T-helper 17 cell (primary cell): ENCODE data around the gene PRKCH. TPM values are rescaled to one million over a fixed set of nuclear protein-coding genes. Genes with fewer than 3 reads are reported as not detected.

Experiments
- ATAC-seq: fragments of 150-1000 bp; cut with Tn5 transposase; 2 replicates; pipeline ENCODE4 v1.10.0; 2021; ENCODE audit warnings: mild to moderate bottlenecking, moderate library complexity
- DNase-seq, 3 donors: peaks; one replicate each; pipeline versions ENCODE4 v3.0.0 to v3.0.0-alpha.2; 2020 to 2021
- H3K9me3 ChIP-seq: one replicate; pipeline ENCODE4 v1.7.0; 2013; ENCODE audit warnings: low read length, mild to moderate bottlenecking; ENCODE audit not compliant: control insufficient read depth, poor library complexity, severe bottlenecking
- H3K27ac Mint-ChIP-seq: one replicate; pipeline ENCODE4 v1.8.0; 2022; ENCODE audit warnings: mild to moderate bottlenecking, moderate library complexity, mixed read lengths
- H3K27me3 Mint-ChIP-seq: one replicate; pipeline ENCODE4 v1.8.0; 2022; ENCODE audit warnings: mixed read lengths
- H3K36me3 Mint-ChIP-seq: one replicate; pipeline ENCODE4 v1.8.0; 2022; ENCODE audit warnings: low read depth, mixed read lengths
- H3K4me1 Mint-ChIP-seq: one replicate; pipeline ENCODE4 v1.8.0; 2022; ENCODE audit warnings: mild to moderate bottlenecking, mixed read lengths
- H3K4me3 Mint-ChIP-seq: one replicate; pipeline ENCODE4 v1.8.0; 2022; ENCODE audit warnings: mild to moderate bottlenecking, moderate library complexity, mixed read lengths
- total RNA-seq, 4 donors: library from RNA in 2 of 4; stranded (reverse) in 2 of 4; gene quantifications; one replicate each; pipeline ENCODE4 v1.2.3 and lab custom pipeline; 2022 to 2026

Gene PRKCH
- total RNA-seq, 2 donors from 2014 or later = 328 to 342 TPM

- no peaks in the 10 kb centered on the region for H3K9me3 ChIP-seq
- Mint-ChIP-seq H3K27ac (no peak overlapping the region), H3K36me3 (no peaks in the 10 kb centered on the region), H3K27me3 (no peaks in the 10 kb centered on the region), H3K4me3 (peak overlapping the region; percentile 78), H3K4me1 (peaks cover 87% of the 10 kb centered on the region)
- ATAC-seq (peak; percentile 59), DNase-seq (peak in 1 of 3 donors; percentile 26)
These were observed 98.9 kb downstream of the PRKCH start for GRCh38 chr14:61420326-61420725.

DNA sequence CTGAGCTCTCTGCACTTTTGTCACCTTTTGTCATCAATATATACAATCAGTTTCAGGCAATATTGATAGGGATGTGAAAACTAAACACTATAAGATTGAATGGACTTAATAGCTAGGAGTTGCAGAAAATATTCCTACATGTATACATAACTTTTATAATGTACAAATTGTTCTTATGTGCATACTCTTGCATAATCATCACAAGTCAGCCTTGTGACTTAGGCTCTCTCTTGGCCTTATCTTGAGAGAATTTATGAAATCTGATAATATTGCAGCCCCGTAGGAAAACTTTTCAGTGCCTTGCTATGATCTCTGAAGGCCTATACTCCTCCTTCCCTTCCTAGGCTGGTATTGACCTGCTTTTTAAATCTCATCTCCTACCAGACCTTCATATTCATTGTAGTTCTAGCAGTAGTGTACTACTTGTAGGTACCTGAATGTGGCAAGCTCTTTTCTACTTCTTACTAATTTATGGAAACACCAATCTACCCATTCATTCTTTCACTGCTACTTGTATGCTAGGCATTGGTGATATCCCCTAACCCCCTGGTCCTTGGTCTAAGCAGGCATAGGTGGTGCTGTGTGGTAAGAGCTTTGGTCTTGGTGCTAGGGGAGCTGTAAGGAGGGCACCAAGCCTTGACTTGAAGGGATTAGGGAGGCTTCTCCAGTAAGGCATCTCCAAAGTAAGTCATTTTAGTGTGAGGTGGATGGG, 100.0 kb downstream of the PRKCH start:
- Mint-ChIP-seq H3K27me3 (no peaks in the 10 kb centered on the region), H3K36me3 (peaks cover 2% of the 10 kb centered on the region), H3K4me3 (peak overlapping the region; percentile 7), H3K4me1 (peaks cover 87% of the 10 kb centered on the region), H3K27ac (no peak overlapping the region)
- DNase-seq (no peak), ATAC-seq (no peak)
- H3K9me3 ChIP-seq = no peaks in the 10 kb centered on the region

DNA sequence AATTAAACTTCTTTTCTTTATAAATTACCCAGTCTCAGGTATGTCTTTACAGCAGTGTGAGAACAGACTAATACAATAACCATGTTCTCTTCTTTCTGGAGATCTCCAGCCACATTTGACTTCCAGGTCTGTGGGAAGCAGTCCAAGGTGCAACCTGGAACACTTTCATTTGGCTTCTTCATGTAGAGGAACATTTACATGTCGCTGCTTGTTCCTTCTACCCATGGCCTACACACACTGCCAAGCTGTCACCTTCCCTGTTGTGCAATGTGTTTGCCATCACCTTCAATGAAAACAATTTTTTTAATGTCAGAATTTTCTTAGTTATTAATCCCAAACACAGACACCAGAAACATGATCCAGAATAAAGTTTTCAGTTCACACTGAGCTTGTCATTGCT, 104.7 kb downstream of the PRKCH start:
- Mint-ChIP-seq H3K36me3 (peaks cover 2% of the 10 kb centered on the region), H3K27me3 (no peaks in the 10 kb centered on the region), H3K4me1 (peaks cover 73% of the 10 kb centered on the region), H3K27ac (peak overlapping the region; percentile 96), H3K4me3 (no peak overlapping the region)
- ATAC-seq (no peak), DNase-seq (no peak)
- H3K9me3 ChIP-seq = no peaks in the 10 kb centered on the region

DNA sequence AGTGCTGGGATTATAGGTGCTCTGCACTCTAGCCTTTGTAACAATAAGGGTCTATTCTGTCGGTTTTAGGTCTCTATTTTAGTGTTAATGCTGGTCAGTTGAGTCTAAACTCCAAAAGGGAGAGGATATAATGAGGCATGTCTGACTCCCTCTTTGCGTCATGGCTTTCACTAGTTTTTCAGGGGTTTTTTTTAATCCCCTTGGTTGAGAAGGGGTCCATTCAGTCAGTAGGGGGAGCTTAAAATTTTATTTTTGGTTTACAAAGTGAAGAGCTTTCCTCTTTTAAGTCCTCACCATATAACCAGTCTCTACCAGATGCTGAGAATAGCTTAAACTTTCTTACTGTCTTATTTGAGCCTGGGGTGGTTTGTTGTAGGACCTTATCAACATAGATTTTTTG, 106.9 kb downstream of the PRKCH start:
- peaks cover 5% of the 10 kb centered on the region for H3K36me3 Mint-ChIP-seq
- H3K27ac Mint-ChIP-seq = peak overlapping the region; percentile 96
- H3K4me3 Mint-ChIP-seq = peak overlapping the region; percentile 43
- peaks cover 72% of the 10 kb centered on the region for H3K4me1 Mint-ChIP-seq
- no peak for ATAC-seq
- no peak for DNase-seq
- no peaks in the 10 kb centered on the region for H3K27me3 Mint-ChIP-seq
- no peaks in the 10 kb centered on the region for H3K9me3 ChIP-seq

DNA sequence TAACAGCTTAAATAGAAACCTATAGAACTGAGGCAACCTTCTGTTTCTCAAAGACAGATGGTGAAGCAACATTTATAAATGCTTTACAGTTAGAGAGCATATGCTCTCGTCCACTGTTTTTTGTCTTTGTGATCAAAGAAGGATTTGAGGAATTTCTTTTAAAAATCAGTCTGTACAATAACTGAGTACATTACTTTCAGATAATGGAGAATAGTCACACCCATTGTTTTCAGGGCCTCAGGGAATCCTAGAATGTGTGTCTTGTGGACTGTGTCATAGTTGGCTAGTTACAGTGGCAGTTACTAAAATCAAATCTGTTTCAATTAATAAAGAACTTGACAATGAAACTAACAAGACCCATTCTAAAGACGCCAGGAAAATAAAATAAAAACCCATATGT, 107.9 kb downstream of the PRKCH start:
- peaks cover 7% of the 10 kb centered on the region for H3K36me3 Mint-ChIP-seq
- DNase-seq (no peak), ATAC-seq (no peak)
- H3K27ac Mint-ChIP-seq = peak overlapping the region; percentile 96
- no peak overlapping the region for H3K4me3 Mint-ChIP-seq
- no peaks in the 10 kb centered on the region for H3K27me3 Mint-ChIP-seq
- H3K4me1 Mint-ChIP-seq = peaks cover 68% of the 10 kb centered on the region
- H3K9me3 ChIP-seq = no peaks in the 10 kb centered on the region

- Mint-ChIP-seq H3K27me3 (no peaks in the 10 kb centered on the region), H3K4me3 (no peak overlapping the region), H3K36me3 (peaks cover 8% of the 10 kb centered on the region), H3K27ac (peak overlapping the region; percentile 96), H3K4me1 (peaks cover 68% of the 10 kb centered on the region)
- DNase-seq (no peak), ATAC-seq (no peak)
- no peaks in the 10 kb centered on the region for H3K9me3 ChIP-seq
These were observed 108.8 kb downstream of the PRKCH start for GRCh38 chr14:61430066-61430757.

DNA sequence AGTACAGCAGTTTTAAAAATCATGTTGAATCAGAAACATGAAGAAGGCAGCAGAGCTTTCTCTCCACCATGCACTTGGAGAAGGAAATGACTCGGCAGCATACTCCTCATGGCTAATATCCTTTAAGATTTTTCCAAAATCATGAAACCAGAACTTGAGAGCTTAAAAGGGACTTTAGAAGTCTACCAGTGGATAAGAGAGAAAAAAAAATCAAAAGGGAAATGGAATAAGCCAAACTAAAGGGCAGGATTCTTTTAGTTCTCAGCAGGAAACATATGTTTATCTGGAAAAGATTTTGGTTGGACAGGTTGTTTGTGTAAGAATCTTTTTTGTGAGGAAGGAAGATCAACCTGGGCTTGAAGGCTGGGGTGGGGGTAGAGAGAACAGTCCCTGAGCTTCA, 111.8 kb downstream of the PRKCH start:
- no peaks in the 10 kb centered on the region for H3K9me3 ChIP-seq
- Mint-ChIP-seq H3K27ac (peak overlapping the region; percentile 96), H3K4me3 (peak overlapping the region; percentile 57), H3K36me3 (peaks cover 8% of the 10 kb centered on the region), H3K27me3 (no peaks in the 10 kb centered on the region), H3K4me1 (peaks cover 63% of the 10 kb centered on the region)
- no peak for ATAC-seq
- DNase-seq = no peak

DNA sequence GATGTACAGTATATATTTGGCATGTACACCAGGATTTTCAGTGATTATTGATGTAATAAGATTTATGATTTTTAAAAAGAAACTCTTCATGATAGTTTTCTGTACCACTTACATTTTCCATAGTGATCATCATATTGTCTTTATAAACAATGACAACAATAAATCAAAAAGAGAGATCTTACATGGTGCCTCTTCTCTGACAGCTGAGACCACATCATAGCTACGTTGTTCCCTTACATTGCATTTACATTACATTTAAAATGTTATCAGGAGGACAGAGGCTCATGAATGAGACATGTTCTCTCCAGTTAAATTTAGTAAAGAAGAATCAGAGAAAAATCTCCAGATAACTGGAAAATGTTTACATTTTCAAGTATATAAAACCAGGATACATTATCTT, 112.4 kb downstream of the PRKCH start:
- Mint-ChIP-seq H3K36me3 (peaks cover 8% of the 10 kb centered on the region), H3K4me1 (peaks cover 61% of the 10 kb centered on the region), H3K4me3 (no peak overlapping the region), H3K27ac (peak overlapping the region; percentile 96), H3K27me3 (no peaks in the 10 kb centered on the region)
- ATAC-seq (no peak), DNase-seq (no peak)
- no peaks in the 10 kb centered on the region for H3K9me3 ChIP-seq

DNA sequence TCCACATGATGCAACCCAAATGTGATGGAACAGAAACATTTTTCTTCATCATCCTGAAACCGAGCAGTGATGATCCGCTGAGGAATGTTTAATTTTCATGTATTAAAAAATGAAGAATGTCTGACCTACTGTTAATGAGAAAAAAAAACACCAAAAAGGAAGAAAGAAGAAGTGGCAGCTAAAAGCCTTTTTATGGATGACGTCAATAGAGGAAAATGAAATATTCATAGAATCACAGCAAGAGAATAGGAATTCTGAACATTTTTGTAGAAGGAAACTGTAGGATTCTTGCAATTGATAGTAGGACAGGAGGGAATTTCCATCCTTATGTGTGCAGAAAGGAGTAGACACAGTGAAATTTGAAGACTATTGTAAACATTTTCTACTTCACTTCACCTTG, 112.9 kb downstream of the PRKCH start:
- Mint-ChIP-seq H3K27ac (peak overlapping the region; percentile 96), H3K27me3 (no peaks in the 10 kb centered on the region), H3K36me3 (peaks cover 8% of the 10 kb centered on the region), H3K4me3 (peak overlapping the region; percentile 39), H3K4me1 (peaks cover 63% of the 10 kb centered on the region)
- ATAC-seq = no peak
- no peaks in the 10 kb centered on the region for H3K9me3 ChIP-seq
- DNase-seq = no peak

- DNase-seq (no peak), ATAC-seq (no peak)
- no peak overlapping the region for H3K4me3 Mint-ChIP-seq
- no peaks in the 10 kb centered on the region for H3K27me3 Mint-ChIP-seq
- H3K4me1 Mint-ChIP-seq = peaks cover 67% of the 10 kb centered on the region
- H3K36me3 Mint-ChIP-seq = peaks cover 8% of the 10 kb centered on the region
- H3K27ac Mint-ChIP-seq = peak overlapping the region; percentile 96
- no peaks in the 10 kb centered on the region for H3K9me3 ChIP-seq
These were observed 114.4 kb downstream of the PRKCH start for GRCh38 chr14:61435563-61436337.

GRCh38 chr14:61437381-61437780, 116.0 kb downstream of the PRKCH start:
- Mint-ChIP-seq H3K36me3 (peaks cover 6% of the 10 kb centered on the region), H3K27ac (peak overlapping the region; percentile 96), H3K27me3 (no peaks in the 10 kb centered on the region), H3K4me1 (peaks cover 56% of the 10 kb centered on the region), H3K4me3 (peak overlapping the region; percentile 62)
- no peak for ATAC-seq
- no peak for DNase-seq
- H3K9me3 ChIP-seq = no peaks in the 10 kb centered on the region

- Mint-ChIP-seq H3K27ac (peak overlapping the region; percentile 96), H3K36me3 (peaks cover 6% of the 10 kb centered on the region), H3K4me1 (peaks cover 57% of the 10 kb centered on the region), H3K4me3 (peak overlapping the region; percentile 63), H3K27me3 (no peaks in the 10 kb centered on the region)
- H3K9me3 ChIP-seq = no peaks in the 10 kb centered on the region
- no peak for DNase-seq
- no peak for ATAC-seq
These were observed 116.7 kb downstream of the PRKCH start for GRCh38 chr14:61438036-61438435.

- Mint-ChIP-seq H3K36me3 (peaks cover 6% of the 10 kb centered on the region), H3K4me3 (peak overlapping the region; percentile 93), H3K27ac (peak overlapping the region; percentile 96), H3K4me1 (peaks cover 57% of the 10 kb centered on the region), H3K27me3 (no peaks in the 10 kb centered on the region)
- ATAC-seq (no peak), DNase-seq (no peak)
- no peaks in the 10 kb centered on the region for H3K9me3 ChIP-seq
These were observed 117.1 kb downstream of the PRKCH start for GRCh38 chr14:61438497-61438859.
